Measurements from ENCODE around the gene SLC35G3.
"Not testable (repeated sequence)": the region's sequence is repeated elsewhere in the genome, so short reads cannot be mapped to it uniquely, and the experiment has no call there.

SLC35G3 gene

GRCh38 chr17:35213412-35213940 is 19.3 kb upstream of the SLC35G3 start:
- H3K23ac ChIP-seq (ENCODE audit: low read length) = no peak overlapping the region
- no peak overlapping the region for H4K8ac ChIP-seq (ENCODE audit: low read depth, low read length)
- no peak overlapping the region for H3K4ac ChIP-seq (ENCODE audit: low read depth, low read length)
- H3K9me3 ChIP-seq (ENCODE audit: insufficient read depth, low read depth, low read length) = no peaks in the 10 kb centered on the region
- no peak overlapping the region for H4K91ac ChIP-seq (ENCODE audit: low read depth, low read length)
- H3K18ac ChIP-seq (ENCODE audit: low read length) = no peak overlapping the region
- no peak overlapping the region for H2AFZ ChIP-seq (ENCODE audit: insufficient read depth, low read length, poor library complexity)
- no peak overlapping the region for H3K27ac ChIP-seq (ENCODE audit: low read depth, low read length)
- H4K12ac ChIP-seq (ENCODE audit: low read depth, low read length) = no peak overlapping the region
- no peak overlapping the region for H3K14ac ChIP-seq (ENCODE audit: low read length)
- H2BK5ac ChIP-seq (ENCODE audit: low read depth, low read length, poor library complexity) = no peak overlapping the region
- no peaks in the 10 kb centered on the region for H3K79me2 ChIP-seq (ENCODE audit: control insufficient read depth, insufficient read depth, low read length, poor library complexity)
- H3K4me1 ChIP-seq (ENCODE audit: control insufficient read depth in 1 of 2, insufficient read depth in 2 of 2, low read length in 2 of 2) = no peaks in the 10 kb centered on the region
- H3K4me3 ChIP-seq (ENCODE audit: low read depth, low read length) = no peak overlapping the region
- no peak overlapping the region for H2BK120ac ChIP-seq (ENCODE audit: insufficient read depth, low read length, poor library complexity)
- WGBS (ENCODE audit: extremely low coverage, insufficient coverage, insufficient read length) = no CpG with 5 or more reads among the region's 5 CpGs
- no peaks in the 10 kb centered on the region for H3K36me3 ChIP-seq (ENCODE audit: control insufficient read depth in 1 of 2, insufficient read depth in 2 of 2, low read length in 2 of 2)
- no peaks in the 10 kb centered on the region for H3K79me1 ChIP-seq (ENCODE audit: low read length)
- no peak for DNase-seq
- no peak overlapping the region for H2BK12ac ChIP-seq (ENCODE audit: low read length)
- H3K27me3 ChIP-seq (ENCODE audit: insufficient read depth, low read length) = no peaks in the 10 kb centered on the region
- H3K9ac ChIP-seq (ENCODE audit: low read length) = no peak overlapping the region
- H3K4me2 ChIP-seq (ENCODE audit: low read length) = no peak overlapping the region
- no peak overlapping the region for H2AK5ac ChIP-seq (ENCODE audit: low read length)

- H4K8ac ChIP-seq (ENCODE audit: low read depth, low read length) = no peak overlapping the region
- no peaks in the 10 kb centered on the region for H3K9me3 ChIP-seq (ENCODE audit: insufficient read depth, low read depth, low read length)
- H4K12ac ChIP-seq (ENCODE audit: low read depth, low read length) = no peak overlapping the region
- H2BK12ac ChIP-seq (ENCODE audit: low read length) = no peak overlapping the region
- no peak overlapping the region for H3K23ac ChIP-seq (ENCODE audit: low read length)
- H2BK120ac ChIP-seq (ENCODE audit: insufficient read depth, low read length, poor library complexity) = no peak overlapping the region
- H2AK5ac ChIP-seq (ENCODE audit: low read length) = no peak overlapping the region
- H3K27me3 ChIP-seq (ENCODE audit: insufficient read depth, low read length) = no peaks in the 10 kb centered on the region
- H3K4me2 ChIP-seq (ENCODE audit: low read length) = no peak overlapping the region
- no peak overlapping the region for H3K9ac ChIP-seq (ENCODE audit: low read length)
- no peaks in the 10 kb centered on the region for H3K36me3 ChIP-seq (ENCODE audit: control insufficient read depth in 1 of 2, insufficient read depth in 2 of 2, low read length in 2 of 2)
- no peaks in the 10 kb centered on the region for H3K79me1 ChIP-seq (ENCODE audit: low read length)
- WGBS (ENCODE audit: extremely low coverage, insufficient coverage, insufficient read length) = no CpG with 5 or more reads among the region's 4 CpGs
- DNase-seq = no peak
- H3K4me1 ChIP-seq (ENCODE audit: control insufficient read depth in 1 of 2, insufficient read depth in 2 of 2, low read length in 2 of 2) = no peaks in the 10 kb centered on the region
- H3K27ac ChIP-seq (ENCODE audit: low read depth, low read length) = no peak overlapping the region
- no peak overlapping the region for H4K91ac ChIP-seq (ENCODE audit: low read depth, low read length)
- no peak overlapping the region for H3K4ac ChIP-seq (ENCODE audit: low read depth, low read length)
- H3K14ac ChIP-seq (ENCODE audit: low read length) = no peak overlapping the region
- H3K4me3 ChIP-seq (ENCODE audit: low read depth, low read length) = no peak overlapping the region
- no peak overlapping the region for H2BK5ac ChIP-seq (ENCODE audit: low read depth, low read length, poor library complexity)
- no peak overlapping the region for H2AFZ ChIP-seq (ENCODE audit: insufficient read depth, low read length, poor library complexity)
- H3K79me2 ChIP-seq (ENCODE audit: control insufficient read depth, insufficient read depth, low read length, poor library complexity) = no peaks in the 10 kb centered on the region
- no peak overlapping the region for H3K18ac ChIP-seq (ENCODE audit: low read length)
Measured at GRCh38 chr17:35212668-35213067, 18.5 kb upstream of the SLC35G3 start.

GRCh38 chr17:35210741-35211140 is 16.5 kb upstream of the SLC35G3 start:
- Histone ChIP-seq H3K9me3 (ENCODE audit: insufficient read depth, low read depth, low read length) (no peaks in the 10 kb centered on the region), H4K8ac (ENCODE audit: low read depth, low read length) (no peak overlapping the region), H2BK5ac (ENCODE audit: low read depth, low read length, poor library complexity) (no peak overlapping the region), H2AFZ (ENCODE audit: insufficient read depth, low read length, poor library complexity) (no peak overlapping the region), H4K12ac (ENCODE audit: low read depth, low read length) (no peak overlapping the region), H3K18ac (ENCODE audit: low read length) (no peak overlapping the region), H2AK5ac (ENCODE audit: low read length) (no peak overlapping the region), H3K27ac (ENCODE audit: low read depth, low read length) (no peak overlapping the region), H3K27me3 (ENCODE audit: insufficient read depth, low read length) (no peaks in the 10 kb centered on the region), H3K79me1 (ENCODE audit: low read length) (no peaks in the 10 kb centered on the region), H3K14ac (ENCODE audit: low read length) (no peak overlapping the region), H3K79me2 (ENCODE audit: control insufficient read depth, insufficient read depth, low read length, poor library complexity) (no peaks in the 10 kb centered on the region), H3K4ac (ENCODE audit: low read depth, low read length) (no peak overlapping the region), H3K36me3 (ENCODE audit: control insufficient read depth in 1 of 2, insufficient read depth in 2 of 2, low read length in 2 of 2) (no peaks in the 10 kb centered on the region), H3K23ac (ENCODE audit: low read length) (no peak overlapping the region), H2BK120ac (ENCODE audit: insufficient read depth, low read length, poor library complexity) (no peak overlapping the region), H3K4me1 (ENCODE audit: control insufficient read depth in 1 of 2, insufficient read depth in 2 of 2, low read length in 2 of 2) (no peaks in the 10 kb centered on the region), H4K91ac (ENCODE audit: low read depth, low read length) (no peak overlapping the region), H3K4me2 (ENCODE audit: low read length) (no peak overlapping the region), H3K4me3 (ENCODE audit: low read depth, low read length) (no peak overlapping the region), H3K9ac (ENCODE audit: low read length) (no peak overlapping the region), H2BK12ac (ENCODE audit: low read length) (no peak overlapping the region)
- no peak for DNase-seq
- no CpG with 5 or more reads among the region's 7 CpGs for WGBS (ENCODE audit: extremely low coverage, insufficient coverage, insufficient read length)

- not testable (repeated sequence) for H3K36me3 ChIP-seq (ENCODE audit: control insufficient read depth in 1 of 2, insufficient read depth in 2 of 2, low read length in 2 of 2); H4K91ac ChIP-seq (ENCODE audit: low read depth, low read length); H2BK5ac ChIP-seq (ENCODE audit: low read depth, low read length, poor library complexity); H3K14ac ChIP-seq (ENCODE audit: low read length); H3K27ac ChIP-seq (ENCODE audit: low read depth, low read length); H3K4me1 ChIP-seq (ENCODE audit: control insufficient read depth in 1 of 2, insufficient read depth in 2 of 2, low read length in 2 of 2); H3K27me3 ChIP-seq (ENCODE audit: insufficient read depth, low read length); H2BK12ac ChIP-seq (ENCODE audit: low read length); H3K79me1 ChIP-seq (ENCODE audit: low read length); DNase-seq; H4K8ac ChIP-seq (ENCODE audit: low read depth, low read length); H2AK5ac ChIP-seq (ENCODE audit: low read length); H3K4ac ChIP-seq (ENCODE audit: low read depth, low read length); H3K23ac ChIP-seq (ENCODE audit: low read length); H3K9ac ChIP-seq (ENCODE audit: low read length); H3K4me2 ChIP-seq (ENCODE audit: low read length); H2AFZ ChIP-seq (ENCODE audit: insufficient read depth, low read length, poor library complexity); H4K12ac ChIP-seq (ENCODE audit: low read depth, low read length); H3K4me3 ChIP-seq (ENCODE audit: low read depth, low read length); H2BK120ac ChIP-seq (ENCODE audit: insufficient read depth, low read length, poor library complexity); H3K18ac ChIP-seq (ENCODE audit: low read length); H3K9me3 ChIP-seq (ENCODE audit: insufficient read depth, low read depth, low read length); H3K79me2 ChIP-seq (ENCODE audit: control insufficient read depth, insufficient read depth, low read length, poor library complexity)
- WGBS (ENCODE audit: extremely low coverage, insufficient coverage, insufficient read length) = no CpG with 5 or more reads among the region's 2 CpGs
Measured at GRCh38 chr17:35202582-35202981, 8.4 kb upstream of the SLC35G3 start.

Data from trophoblast cell (in vitro differentiated cells and primary cell).